Stimulated activated naive B cell treated with anti-CD40 and anti-IgM and Interleukin-4, amounts not matched to agents 10 μg/mL and 1 μg/mL and 100 μg/mL, for 72 hours (primary cell): ENCODE measurements around the gene CLPTM1L.

Source experiments
- ATAC-seq, 2 donors: fragments of 150-1000 bp; cut with Tn5 transposase; replicated peaks; 2 replicates each; pipeline ENCODE4 v1.10.0; 2021; ENCODE audit warnings: moderate library complexity in 1 of 2
- DNase-seq: peaks from one replicate; pipeline ENCODE4 v3.0.0; 2021
- H3K27ac Mint-ChIP-seq: one replicate; pipeline ENCODE4 v1.8.0; 2022; ENCODE audit warnings: mild to moderate bottlenecking, mixed read lengths
- H3K27me3 Mint-ChIP-seq, 2 donors: one replicate each; pipeline ENCODE4 v1.8.0; 2022; ENCODE audit warnings: mixed read lengths in 2 of 2
- H3K36me3 Mint-ChIP-seq, 2 donors: one replicate each; pipeline ENCODE4 v1.8.0; 2022; ENCODE audit warnings: mixed read lengths in 2 of 2, mild to moderate bottlenecking in 1 of 2
- H3K4me1 Mint-ChIP-seq, 2 donors: one replicate each; pipeline ENCODE4 v1.8.0; 2022; ENCODE audit warnings: mixed read lengths in 2 of 2, mild to moderate bottlenecking in 1 of 2
- H3K4me3 Mint-ChIP-seq, 2 donors: one replicate each; pipeline ENCODE4 v1.8.0; 2022; ENCODE audit warnings: mild to moderate bottlenecking in 2 of 2, mixed read lengths in 2 of 2, moderate library complexity in 1 of 2
- H3K9me3 Mint-ChIP-seq, 2 donors: one replicate each; pipeline ENCODE4 v1.8.0; 2022; ENCODE audit warnings: mixed read lengths in 2 of 2, mild to moderate bottlenecking in 1 of 2

Gene CLPTM1L

GRCh38 chr5:1344975-1345838, at the start of gene CLPTM1L:
Gene CLPTM1L, minus strand, starts transcription at chr5:1345099. Its CDS starts 258 bp downstream, at chr5:1344841.
- Mint-ChIP-seq H3K9me3 (no peaks in the 10 kb centered on the region), H3K27me3 (no peaks in the 10 kb centered on the region), H3K36me3 (peaks cover 18 to 30% of the 10 kb centered on the region in 2 donors)

GRCh38 chr5:1393571-1394501, 48.9 kb upstream of the CLPTM1L start:
- H3K9me3 Mint-ChIP-seq = peaks cover 0 to under 1% of the 10 kb centered on the region in 2 donors
- peaks cover 0 to 3% of the 10 kb centered on the region in 2 donors for H3K4me1 Mint-ChIP-seq
- peaks cover 36 to 56% of the 10 kb centered on the region in 2 donors for H3K27me3 Mint-ChIP-seq
- no peak overlapping the region for H3K4me3 Mint-ChIP-seq
- H3K36me3 Mint-ChIP-seq = no peaks in the 10 kb centered on the region
- ATAC-seq = no peak
- H3K27ac Mint-ChIP-seq = no peak overlapping the region
- no peak for DNase-seq

More at GRCh38 chr5:1344975-1345838, at the start of gene CLPTM1L:
- Mint-ChIP-seq H3K4me3 (peak within 1 kb of the TSS; percentile 85 to 86), H3K4me1 (peaks cover 23 to 48% of the 10 kb centered on the region in 2 donors), H3K27ac (peak within 1 kb of the TSS; percentile 77)
- DNase-seq = peak; percentile 82
- ATAC-seq = peak; percentile 94 to 96

GRCh38 chr5:1392801-1393565, 48.1 kb upstream of the CLPTM1L start:
- Mint-ChIP-seq H3K27ac (no peak overlapping the region), H3K27me3 (peaks cover 44 to 64% of the 10 kb centered on the region in 2 donors), H3K4me3 (no peak overlapping the region), H3K4me1 (peaks cover 0 to 5% of the 10 kb centered on the region in 2 donors), H3K9me3 (peaks cover 0 to 2% of the 10 kb centered on the region in 2 donors), H3K36me3 (no peaks in the 10 kb centered on the region)
- DNase-seq = no peak
- no peak for ATAC-seq

- Mint-ChIP-seq H3K27me3 (peaks cover 39 to 65% of the 10 kb centered on the region in 2 donors), H3K27ac (no peak overlapping the region), H3K9me3 (peaks cover 0 to 2% of the 10 kb centered on the region in 2 donors), H3K4me1 (peaks cover 4 to 7% of the 10 kb centered on the region in 2 donors), H3K4me3 (no peak overlapping the region), H3K36me3 (no peaks in the 10 kb centered on the region)
- ATAC-seq (no peak), DNase-seq (no peak)
These were observed 47.4 kb upstream of the CLPTM1L start for GRCh38 chr5:1392261-1392660.

GRCh38 chr5:1391691-1392090, 46.8 kb upstream of the CLPTM1L start:
- DNase-seq (no peak), ATAC-seq (no peak)
- no peaks in the 10 kb centered on the region for H3K36me3 Mint-ChIP-seq
- peaks cover 33 to 59% of the 10 kb centered on the region in 2 donors for H3K27me3 Mint-ChIP-seq
- peaks cover 10 to 12% of the 10 kb centered on the region in 2 donors for H3K4me1 Mint-ChIP-seq
- no peak overlapping the region for H3K4me3 Mint-ChIP-seq
- H3K27ac Mint-ChIP-seq = no peak overlapping the region
- peaks cover 0 to 2% of the 10 kb centered on the region in 2 donors for H3K9me3 Mint-ChIP-seq

GRCh38 chr5:1390861-1391600, 46.1 kb upstream of the CLPTM1L start:
- Mint-ChIP-seq H3K4me3 (no peak overlapping the region), H3K36me3 (no peaks in the 10 kb centered on the region), H3K9me3 (peaks cover 0 to 2% of the 10 kb centered on the region in 2 donors), H3K27ac (no peak overlapping the region), H3K4me1 (peaks cover 15% of the 10 kb centered on the region in 2 donors), H3K27me3 (peaks cover 27 to 53% of the 10 kb centered on the region in 2 donors)
- DNase-seq (no peak), ATAC-seq (no peak)

GRCh38 chr5:1390333-1390732, 45.4 kb upstream of the CLPTM1L start:
- H3K36me3 Mint-ChIP-seq = no peaks in the 10 kb centered on the region
- peaks cover 0 to 2% of the 10 kb centered on the region in 2 donors for H3K9me3 Mint-ChIP-seq
- H3K4me1 Mint-ChIP-seq = peaks cover 19% of the 10 kb centered on the region in 2 donors
- H3K27ac Mint-ChIP-seq = no peak overlapping the region
- DNase-seq (no peak), ATAC-seq (no peak)
- H3K27me3 Mint-ChIP-seq = peaks cover 23 to 47% of the 10 kb centered on the region in 2 donors
- H3K4me3 Mint-ChIP-seq = no peak overlapping the region

GRCh38 chr5:1388383-1388967, 43.6 kb upstream of the CLPTM1L start:
- H3K36me3 Mint-ChIP-seq = no peaks in the 10 kb centered on the region
- peaks cover 13 to 31% of the 10 kb centered on the region in 2 donors for H3K27me3 Mint-ChIP-seq
- no peak overlapping the region for H3K27ac Mint-ChIP-seq
- peaks cover 20 to 22% of the 10 kb centered on the region in 2 donors for H3K4me1 Mint-ChIP-seq
- ATAC-seq (no peak), DNase-seq (no peak)
- H3K9me3 Mint-ChIP-seq = peaks cover 0 to 2% of the 10 kb centered on the region in 2 donors
- peak overlapping the region in 1 of 2 donors; percentile 0 for H3K4me3 Mint-ChIP-seq

- Mint-ChIP-seq H3K4me3 (no peak overlapping the region), H3K4me1 (peaks cover 20 to 22% of the 10 kb centered on the region in 2 donors), H3K36me3 (no peaks in the 10 kb centered on the region), H3K27ac (no peak overlapping the region), H3K27me3 (peaks cover 13 to 27% of the 10 kb centered on the region in 2 donors), H3K9me3 (peaks cover 0 to 2% of the 10 kb centered on the region in 2 donors)
- ATAC-seq (no peak), DNase-seq (no peak)
These were observed 43.0 kb upstream of the CLPTM1L start for GRCh38 chr5:1387876-1388275.

GRCh38 chr5:1387059-1387755, 42.3 kb upstream of the CLPTM1L start:
- Mint-ChIP-seq H3K27ac (peak overlapping the region; percentile 96), H3K4me1 (peaks cover 19 to 22% of the 10 kb centered on the region in 2 donors), H3K4me3 (peak overlapping the region; percentile 93 to 94), H3K27me3 (peaks cover 12 to 23% of the 10 kb centered on the region in 2 donors), H3K9me3 (peaks cover 0 to 2% of the 10 kb centered on the region in 2 donors), H3K36me3 (no peaks in the 10 kb centered on the region)
- DNase-seq (no peak), ATAC-seq (no peak)

GRCh38 chr5:1386274-1386717, 41.4 kb upstream of the CLPTM1L start:
- peaks cover 14 to 18% of the 10 kb centered on the region in 2 donors for H3K27me3 Mint-ChIP-seq
- H3K27ac Mint-ChIP-seq = peak overlapping the region; percentile 96
- H3K4me1 Mint-ChIP-seq = peaks cover 21 to 22% of the 10 kb centered on the region in 2 donors
- H3K4me3 Mint-ChIP-seq = peak overlapping the region; percentile 93 to 94
- H3K9me3 Mint-ChIP-seq = peaks cover 0 to 2% of the 10 kb centered on the region in 2 donors
- DNase-seq = peak; percentile 46
- H3K36me3 Mint-ChIP-seq = no peaks in the 10 kb centered on the region
- ATAC-seq = peak; percentile 70 to 73
